Activated CD4-positive, CD25-positive, alpha-beta regulatory T cell (primary cell): ENCODE data around the gene SLC25A21.

ENCODE experiments used
- DNase-seq, 4 experiments: peaks; one replicate each; lab custom pipeline; 2025; lab: John Stamatoyannopoulos, UW

Gene SLC25A21

GRCh38 chr14:37045340-37046061, 126.9 kb downstream of the SLC25A21 start:
- no peak for DNase-seq

GRCh38 chr14:37037636-37038387, 134.6 kb downstream of the SLC25A21 start:
- DNase-seq = no peak

GRCh38 chr14:37036669-37037341, 135.6 kb downstream of the SLC25A21 start:
- no peak for DNase-seq

- no peak for DNase-seq
Measured at GRCh38 chr14:37035401-37035800, 137.0 kb downstream of the SLC25A21 start.

GRCh38 chr14:37034410-37035285, 137.8 kb downstream of the SLC25A21 start:
- DNase-seq = no peak

GRCh38 chr14:37032863-37033262, 139.5 kb downstream of the SLC25A21 start:
- no peak for DNase-seq

- DNase-seq = no peak
Measured at GRCh38 chr14:37027188-37027824, 145.1 kb downstream of the SLC25A21 start.

GRCh38 chr14:37023875-37024565, 148.4 kb downstream of the SLC25A21 start:
- no peak for DNase-seq

GRCh38 chr14:37021390-37021789, 151.0 kb downstream of the SLC25A21 start:
- no peak for DNase-seq

GRCh38 chr14:37019488-37019887, 152.9 kb downstream of the SLC25A21 start:
- DNase-seq = no peak

- DNase-seq = no peak
Measured at GRCh38 chr14:37018571-37019240, 153.7 kb downstream of the SLC25A21 start.

GRCh38 chr14:37013078-37013477, 159.3 kb downstream of the SLC25A21 start:
- DNase-seq = no peak

- no peak for DNase-seq
Measured at GRCh38 chr14:36998686-36999085, 173.7 kb downstream of the SLC25A21 start.

- DNase-seq = no peak
Measured at GRCh38 chr14:36997843-36998242, 174.6 kb downstream of the SLC25A21 start.

- no peak for DNase-seq
Measured at GRCh38 chr14:36996857-36997590, 175.4 kb downstream of the SLC25A21 start.

GRCh38 chr14:36996133-36996856, 176.1 kb downstream of the SLC25A21 start:
- no peak for DNase-seq

- no peak for DNase-seq
Measured at GRCh38 chr14:36989806-36990205, 182.6 kb downstream of the SLC25A21 start.

GRCh38 chr14:36988989-36989388, 183.4 kb downstream of the SLC25A21 start:
- DNase-seq = no peak

- no peak for DNase-seq
Measured at GRCh38 chr14:36988568-36988967, 183.8 kb downstream of the SLC25A21 start.
